ENCODE measurements around the gene ZMYND15. TPM values are rescaled to one million over a fixed set of nuclear protein-coding genes. Genes with fewer than 3 reads are reported as not detected.

The ZMYND15 gene
- not detected in 2 replicates for total RNA-seq

GRCh38 chr17:4739122-4740024 is at the start of gene ZMYND15, which contains the start of gene CXCL16:
TSS of gene ZMYND15 (plus strand) at chr17:4739833. CDS start at chr17:4740549, 716 bp downstream.
TSS of gene CXCL16 (minus strand) at chr17:4739928. CDS start at chr17:4739339, 589 bp downstream.

DNA sequence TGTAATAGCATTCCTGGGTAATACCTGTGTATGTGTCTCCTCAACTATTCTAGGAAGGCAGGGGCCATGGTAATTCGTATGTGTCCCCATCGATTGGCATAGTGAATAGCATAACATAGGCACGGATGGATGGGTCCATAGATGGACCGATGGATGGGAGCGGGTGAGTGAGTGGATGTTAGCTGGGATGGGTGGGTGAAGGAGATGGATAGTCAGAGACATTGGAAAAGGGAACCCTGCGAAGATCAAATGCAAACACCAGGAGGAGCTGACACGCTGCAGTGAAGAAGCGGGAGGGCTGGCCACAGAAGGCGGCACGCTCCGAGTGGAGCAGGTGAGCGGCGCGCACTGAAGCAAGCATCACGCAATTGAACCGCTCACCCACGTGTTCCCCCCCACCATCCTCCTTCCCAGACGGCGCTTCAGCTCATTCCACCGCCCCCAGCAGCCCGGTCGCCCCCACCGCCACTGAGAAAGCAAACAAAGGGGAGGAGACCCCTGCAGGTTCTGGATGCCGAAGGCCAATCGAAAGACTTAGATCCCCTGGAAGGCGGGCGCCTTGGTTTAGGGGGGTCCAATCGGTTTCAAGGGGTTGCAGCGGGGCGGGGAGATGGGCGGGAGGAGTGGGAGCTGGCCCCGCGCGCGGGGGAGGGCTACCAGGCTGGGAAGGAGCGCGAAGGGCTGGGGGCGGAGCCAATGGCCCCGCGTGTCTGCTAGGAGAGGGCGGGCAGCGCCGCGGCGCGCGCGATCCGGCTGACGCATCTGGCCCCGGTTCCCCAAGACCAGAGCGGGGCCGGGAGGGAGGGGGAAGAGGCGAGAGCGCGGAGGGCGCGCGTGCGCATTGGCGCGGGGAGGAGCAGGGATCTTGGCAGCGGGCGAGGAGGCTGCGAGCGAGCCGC is 29.6 kb upstream of the ZMYND15 start, which contains the start of gene ARRB2:
ARRB2 (plus strand) TSS at position 839 of the 899 bp plus-strand sequence. CDS start 90 bp downstream, outside the sequence.

DNA sequence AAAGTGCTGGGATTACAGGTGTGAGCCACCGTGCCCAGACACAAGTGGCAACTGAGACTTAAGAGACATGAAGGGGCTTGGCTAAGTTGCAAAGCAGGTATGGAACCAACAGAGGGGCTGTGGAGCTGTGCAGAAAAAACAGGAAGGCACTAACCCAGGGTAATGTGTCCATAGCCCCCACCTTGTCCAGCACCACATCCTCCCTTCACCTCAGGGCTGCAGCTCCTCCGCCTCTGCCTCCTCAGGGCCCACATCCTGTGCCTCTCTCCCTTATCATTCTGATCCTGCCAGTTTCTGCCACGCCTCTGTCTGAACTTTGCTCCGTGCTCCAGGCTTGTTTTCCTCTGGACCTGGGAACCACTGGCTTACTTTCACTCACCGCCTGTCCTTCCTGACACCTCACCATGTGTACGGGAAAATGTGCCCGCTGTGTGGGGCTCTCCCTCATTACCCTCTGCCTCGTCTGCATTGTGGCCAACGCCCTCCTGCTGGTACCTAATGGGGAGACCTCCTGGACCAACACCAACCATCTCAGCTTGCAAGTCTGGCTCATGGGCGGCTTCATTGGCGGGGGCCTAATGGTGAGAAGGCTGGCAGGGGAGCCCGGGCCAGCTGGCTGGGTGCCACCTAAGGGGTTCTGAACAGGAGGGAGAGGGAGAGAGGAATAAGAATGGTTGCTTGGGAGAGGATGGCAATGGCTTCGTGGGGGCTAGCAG is 32.0 kb downstream of the ZMYND15 start, which contains the start of gene TM4SF5:
TM4SF5 (plus strand) TSS at position 368 of the 716 bp plus-strand sequence; CDS start at position 405, 37 bp downstream.

DNA sequence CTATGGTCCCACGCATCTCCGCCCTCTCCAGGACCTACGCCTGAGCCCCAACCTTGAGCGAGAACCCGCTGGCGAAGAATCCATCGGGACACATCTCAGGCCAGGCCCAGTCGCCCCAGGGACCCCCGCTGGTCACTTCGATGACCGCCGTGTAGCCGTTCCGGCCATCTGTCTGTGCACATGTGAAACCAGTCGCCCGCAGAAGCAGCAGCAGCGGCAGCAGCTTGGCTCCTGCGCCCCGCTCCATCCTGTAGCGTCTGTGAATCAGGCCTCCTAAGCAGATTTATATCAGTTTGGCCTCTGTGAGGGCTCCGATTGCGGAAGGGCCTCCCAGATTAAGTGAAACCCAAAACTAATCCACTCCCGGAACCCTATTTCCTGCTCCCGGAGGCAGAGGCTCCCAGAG is 46.5 kb downstream of the ZMYND15 start, which contains the start of gene VMO1:
VMO1 (minus strand) TSS at position 259 of the 406 bp plus-strand sequence; CDS start at position 247, 12 bp downstream.

GRCh38 chr17:4788807-4789700 is 49.4 kb downstream of the ZMYND15 start, which contains the start of gene GLTPD2:
TSS of gene GLTPD2 (plus strand) at chr17:4788964. CDS start at chr17:4789012, 48 bp downstream.

Other genes starting within 250 kb of the ZMYND15 start
- gene SPNS2, start 241.0 kb upstream of the ZMYND15 start, total RNA-seq, result 0.16 TPM in 1 of 2 replicates, not detected in the other
- 51.1 and 62.3 TPM in 2 replicates for gene MYBBP1A, start 184.4 kb upstream of the ZMYND15 start, total RNA-seq
- gene GGT6, start 179.3 kb upstream of the ZMYND15 start, total RNA-seq, result not detected in 2 replicates
- gene SMTNL2, start 155.3 kb upstream of the ZMYND15 start, total RNA-seq, result not detected in 2 replicates
- not detected in 2 replicates for gene ALOX15, start 98.2 kb upstream of the ZMYND15 start, total RNA-seq
- 25.0 and 31.2 TPM in 2 replicates for gene PELP1, start 35.7 kb upstream of the ZMYND15 start, total RNA-seq
- gene ARRB2, start 29.2 kb upstream of the ZMYND15 start, total RNA-seq, result 7.0 and 9.2 TPM in 2 replicates
- gene MED11, start 8.4 kb upstream of the ZMYND15 start, total RNA-seq, result 10.5 and 12.4 TPM in 2 replicates
- gene CXCL16, start 95 bp downstream of the ZMYND15 start, total RNA-seq, result 0.97 and 1.1 TPM in 2 replicates
- gene TM4SF5, start 32.1 kb downstream of the ZMYND15 start, total RNA-seq, result not detected in 2 replicates
- 0.16 TPM in 1 of 2 replicates, not detected in the other for gene VMO1, start 46.5 kb downstream of the ZMYND15 start, total RNA-seq
- not detected in 2 replicates for gene GLTPD2, start 49.1 kb downstream of the ZMYND15 start, total RNA-seq
- 82.6 and 119 TPM in 2 replicates for gene PSMB6, start 56.3 kb downstream of the ZMYND15 start, total RNA-seq
- 24.3 and 30.6 TPM in 2 replicates for gene PLD2, start 67.3 kb downstream of the ZMYND15 start, total RNA-seq
- gene MINK1, start 93.5 kb downstream of the ZMYND15 start, total RNA-seq, result 44.8 and 45.9 TPM in 2 replicates
- gene C17orf107, start 159.7 kb downstream of the ZMYND15 start, total RNA-seq, result 4.4 and 5.8 TPM in 2 replicates
- 4.7 and 5.8 TPM in 2 replicates for gene CHRNE, start 163.3 kb downstream of the ZMYND15 start, total RNA-seq
- not detected in 2 replicates for gene GP1BA, start 192.4 kb downstream of the ZMYND15 start, total RNA-seq
- 42.9 and 49.8 TPM in 2 replicates for gene SLC25A11, start 200.2 kb downstream of the ZMYND15 start, total RNA-seq
- 18.1 and 20.1 TPM in 2 replicates for gene RNF167, start 200.4 kb downstream of the ZMYND15 start, total RNA-seq
- gene PFN1, start 208.7 kb downstream of the ZMYND15 start, total RNA-seq, result 321 and 412 TPM in 2 replicates
- 0.81 and 3.6 TPM in 2 replicates for gene ENO3, start 211.3 kb downstream of the ZMYND15 start, total RNA-seq
- gene SPAG7, start 228.0 kb downstream of the ZMYND15 start, total RNA-seq, result 23.6 and 30.2 TPM in 2 replicates
- gene CAMTA2, start 247.8 kb downstream of the ZMYND15 start, total RNA-seq, result 12.3 and 17.7 TPM in 2 replicates